Glomerular visceral epithelial cell (primary cell): ENCODE measurements around the gene PRODH2.
A peak's percentile ranks its signal among the peaks of the same experiment; 100 is the strongest.
"Not testable (repeated sequence)": the region's sequence is repeated elsewhere in the genome, so short reads cannot be mapped to it uniquely, and the experiment has no call there.

Experiments
- DNase-seq: peaks from one replicate; pipeline ENCODE4 v3.0.0-alpha.2; 2016; ENCODE audit errors: extremely low spot score

Gene PRODH2

DNA sequence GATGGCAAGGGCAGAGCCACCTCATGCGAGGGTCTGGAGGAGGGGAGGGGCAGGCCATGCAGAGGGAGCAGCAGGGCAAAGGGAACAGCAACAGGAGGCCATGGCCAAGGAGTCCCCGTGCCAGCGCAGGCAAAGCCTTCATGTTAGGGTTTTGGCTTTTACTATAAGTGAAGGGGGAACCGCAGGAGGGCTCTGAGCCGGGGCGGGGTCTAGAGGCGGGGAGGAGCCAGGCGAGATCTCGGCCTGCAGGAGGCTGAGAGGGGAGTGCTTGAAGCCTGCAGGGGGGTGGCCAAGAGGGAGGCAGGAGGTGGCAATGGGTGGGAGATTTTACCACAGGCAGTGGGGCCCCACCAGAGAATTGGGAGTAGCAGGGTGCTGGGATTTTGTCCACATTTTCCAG, 31.0 kb downstream of the PRODH2 start:
- no peak for DNase-seq

DNA sequence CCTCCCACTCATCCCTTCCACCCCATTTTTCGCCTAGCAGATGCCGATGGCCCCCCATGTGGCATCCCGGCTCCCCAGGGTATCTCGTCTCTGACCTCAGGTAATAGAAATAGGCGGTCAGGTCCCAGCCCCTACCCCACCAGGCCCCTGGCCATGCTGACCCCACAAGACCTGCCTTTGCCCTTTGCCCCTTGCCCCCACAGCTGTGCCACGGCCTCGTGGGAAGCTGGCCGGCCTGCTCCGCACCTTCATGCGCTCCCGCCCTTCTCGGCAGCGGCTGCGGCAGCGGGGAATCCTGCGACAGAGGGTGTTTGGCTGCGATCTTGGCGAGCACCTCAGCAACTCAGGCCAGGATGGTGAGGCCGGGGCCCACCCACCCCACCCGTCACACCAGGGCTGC, 31.9 kb downstream of the PRODH2 start:
- DNase-seq, result no peak

DNA sequence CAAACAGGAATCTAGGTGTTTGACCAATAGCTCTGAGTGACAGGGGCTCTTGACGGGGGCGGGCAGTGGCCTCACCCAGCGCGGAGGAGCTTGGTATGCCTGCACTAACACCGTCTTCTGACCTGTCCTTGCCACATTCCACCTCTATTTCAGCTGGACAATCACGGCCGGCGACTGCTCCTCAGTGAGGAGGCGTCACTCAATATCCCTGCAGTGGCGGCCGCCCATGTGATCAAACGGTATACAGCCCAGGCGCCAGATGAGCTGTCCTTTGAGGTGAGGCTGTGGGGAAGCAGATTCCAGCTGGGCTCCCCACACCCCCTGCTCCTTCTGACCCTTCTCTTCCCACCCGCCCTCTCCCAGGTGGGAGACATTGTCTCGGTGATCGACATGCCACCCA, 32.6 kb downstream of the PRODH2 start:
- no peak for DNase-seq

DNA sequence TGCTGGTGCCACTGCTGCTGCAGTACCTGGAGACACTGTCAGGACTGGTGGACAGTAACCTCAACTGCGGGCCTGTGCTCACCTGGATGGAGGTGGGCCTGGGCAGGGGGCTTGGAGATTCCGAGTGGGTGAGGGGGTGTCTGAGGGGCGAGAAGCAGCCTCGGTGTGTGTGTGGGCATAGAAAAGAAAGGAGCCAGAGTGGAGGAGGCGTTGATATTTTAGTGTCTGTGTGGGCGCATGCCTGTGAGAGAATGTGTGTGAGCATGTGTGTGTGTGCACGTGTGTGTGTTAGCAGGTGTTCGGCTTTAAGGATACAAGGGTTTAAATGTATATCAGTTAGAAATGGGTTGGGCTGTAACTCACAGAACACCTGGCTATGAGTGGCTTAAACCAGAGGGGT, 33.6 kb downstream of the PRODH2 start:
- no peak for DNase-seq

DNA sequence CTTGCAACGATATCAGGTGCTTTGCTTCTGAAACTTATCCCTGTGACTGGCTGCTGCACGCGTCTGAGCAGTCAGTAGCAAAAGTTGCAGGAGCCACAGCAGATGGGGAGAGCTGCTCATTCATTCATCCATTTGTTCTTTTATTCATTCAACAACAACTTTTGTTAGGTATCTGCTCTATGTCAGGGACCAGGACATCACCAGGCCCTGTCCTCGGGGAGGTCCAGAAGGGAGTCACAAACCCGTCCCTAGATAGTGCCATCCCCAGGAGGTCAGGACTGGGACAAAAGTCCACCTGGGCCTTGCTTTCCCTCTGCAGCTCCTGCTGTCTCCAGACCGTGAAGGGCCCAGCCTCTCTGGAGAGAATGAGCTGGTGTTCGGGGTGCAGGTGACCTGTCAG, 34.7 kb downstream of the PRODH2 start:
- no peak for DNase-seq

DNA sequence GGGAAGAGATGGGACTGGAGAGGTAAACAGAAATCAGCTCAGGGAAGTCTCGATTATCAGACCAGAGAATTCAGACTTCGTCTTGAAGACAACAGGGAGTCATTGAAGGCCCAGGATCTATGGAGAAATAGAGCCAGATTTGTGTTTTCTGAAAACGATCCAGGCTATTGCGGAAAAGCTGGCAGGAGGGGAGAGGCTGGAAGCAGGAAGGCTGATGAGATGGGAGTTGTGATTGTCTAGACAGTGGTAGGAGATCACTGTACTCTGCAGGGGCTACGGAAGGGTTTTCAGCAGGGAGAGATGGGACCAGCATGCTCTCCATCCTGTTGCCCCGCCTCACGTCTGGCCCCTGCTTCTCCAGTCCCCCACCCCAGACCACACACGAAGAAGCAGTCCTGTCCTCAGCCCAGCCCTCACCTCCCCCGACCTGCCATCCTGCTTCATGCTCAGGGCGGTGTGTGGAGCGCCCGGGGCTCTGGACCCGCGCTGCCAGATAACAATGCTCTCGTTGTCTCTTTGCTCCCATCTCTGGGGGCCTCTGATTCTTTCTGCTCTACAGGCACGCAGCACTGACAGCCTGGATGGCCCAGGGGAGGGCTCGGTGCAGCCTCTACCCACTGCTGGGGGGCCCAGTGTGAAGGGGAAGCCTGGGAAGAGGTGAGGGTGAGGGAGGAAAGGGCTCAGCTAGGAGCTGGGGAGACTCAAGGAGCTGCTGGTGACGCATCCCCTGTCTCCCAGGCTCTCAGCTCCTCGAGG, 35.4 kb downstream of the PRODH2 start:
- no peak for DNase-seq

DNA sequence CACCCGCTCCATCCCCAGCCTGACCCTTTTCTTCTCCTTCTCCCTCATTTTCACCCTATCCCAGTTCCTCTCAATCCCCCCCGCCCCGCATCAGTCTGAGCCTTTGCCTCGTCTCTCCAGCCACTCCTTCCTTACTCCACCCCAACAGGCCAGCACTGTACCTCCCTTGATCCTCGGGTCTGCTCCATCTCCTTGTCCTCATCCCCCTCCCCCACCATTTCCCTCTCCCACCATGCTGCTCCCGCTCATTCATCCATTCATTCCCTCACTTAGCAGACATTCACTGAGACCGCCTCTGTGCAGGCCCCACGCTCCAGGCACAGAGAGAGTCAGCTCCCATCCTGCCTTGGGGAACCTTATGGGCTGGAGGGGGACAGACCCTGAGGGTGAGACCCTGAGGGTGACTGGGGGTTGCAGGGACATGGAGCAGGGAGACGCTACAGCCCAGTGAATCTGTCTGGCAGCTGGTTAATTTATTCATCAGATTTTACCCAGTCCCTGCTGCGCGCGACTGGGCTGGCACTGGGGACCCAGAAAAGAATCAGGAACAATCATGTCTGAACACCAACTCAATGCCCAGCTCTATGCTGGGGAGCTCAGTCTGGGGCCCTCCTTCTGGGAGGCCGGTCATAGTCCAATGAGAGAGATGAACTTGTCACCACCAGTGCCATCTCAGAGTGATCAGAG, 36.4 kb downstream of the PRODH2 start:
- no peak for DNase-seq

DNA sequence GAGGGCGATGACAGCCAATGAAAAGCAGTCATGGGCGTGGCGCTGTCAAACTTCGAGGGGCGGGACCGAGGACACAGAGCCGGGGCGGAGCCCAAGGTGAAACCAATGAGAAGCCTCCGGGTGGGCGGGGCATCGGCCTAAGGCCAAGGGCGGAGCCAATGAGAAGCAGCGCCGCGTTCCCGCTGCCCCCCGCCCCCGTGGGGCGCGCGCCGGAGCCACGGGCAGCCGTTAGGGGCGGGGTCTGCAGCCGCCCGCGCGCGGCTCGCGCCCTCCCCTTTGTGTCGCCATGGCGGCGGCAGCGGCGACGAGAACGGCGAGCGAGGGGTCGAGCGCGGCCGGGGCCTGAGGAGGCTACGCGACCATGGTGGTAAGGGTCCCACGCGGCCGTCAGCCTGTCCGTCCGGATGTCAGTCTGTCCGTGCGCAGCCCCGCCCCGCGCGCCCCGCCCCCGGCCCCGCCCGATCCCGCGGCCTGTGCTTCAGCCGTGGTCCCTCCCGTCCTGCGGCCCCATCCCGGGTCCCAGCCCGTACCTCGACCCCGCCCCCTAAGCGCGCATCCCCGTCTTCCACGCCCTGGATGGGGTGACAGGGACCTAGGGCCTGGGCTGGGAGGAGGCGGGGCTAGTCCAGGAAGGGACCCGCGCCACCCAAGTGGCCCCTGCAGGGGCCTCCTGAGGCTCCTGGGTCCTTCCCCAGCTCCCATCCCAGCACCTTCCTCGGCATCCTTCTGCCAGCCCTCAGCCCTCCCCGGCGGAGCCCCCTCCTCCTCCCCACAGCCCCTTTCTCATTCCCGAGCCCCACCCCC, 37.1 kb downstream of the PRODH2 start, which contains the start of gene ARHGAP33:
Gene ARHGAP33 (plus strand): TSS at position 267 of the 804 bp plus-strand sequence. CDS start 95 bp downstream, at position 362.
- DNase-seq, result peak; percentile 98

DNA sequence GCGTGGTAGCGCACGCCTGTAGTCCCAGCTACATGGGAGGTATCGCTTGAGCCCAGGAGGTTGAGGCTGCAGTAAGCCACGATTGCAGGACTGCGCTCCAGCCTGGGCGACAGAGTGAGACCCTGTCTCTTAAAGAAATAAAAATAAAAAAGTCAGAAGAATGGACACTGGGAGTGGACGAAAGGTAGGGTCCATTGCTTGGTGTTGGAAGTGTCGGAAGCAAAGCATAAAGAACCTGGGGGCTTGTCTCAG, 37.7 kb downstream of the PRODH2 start:
- no peak for DNase-seq

DNA sequence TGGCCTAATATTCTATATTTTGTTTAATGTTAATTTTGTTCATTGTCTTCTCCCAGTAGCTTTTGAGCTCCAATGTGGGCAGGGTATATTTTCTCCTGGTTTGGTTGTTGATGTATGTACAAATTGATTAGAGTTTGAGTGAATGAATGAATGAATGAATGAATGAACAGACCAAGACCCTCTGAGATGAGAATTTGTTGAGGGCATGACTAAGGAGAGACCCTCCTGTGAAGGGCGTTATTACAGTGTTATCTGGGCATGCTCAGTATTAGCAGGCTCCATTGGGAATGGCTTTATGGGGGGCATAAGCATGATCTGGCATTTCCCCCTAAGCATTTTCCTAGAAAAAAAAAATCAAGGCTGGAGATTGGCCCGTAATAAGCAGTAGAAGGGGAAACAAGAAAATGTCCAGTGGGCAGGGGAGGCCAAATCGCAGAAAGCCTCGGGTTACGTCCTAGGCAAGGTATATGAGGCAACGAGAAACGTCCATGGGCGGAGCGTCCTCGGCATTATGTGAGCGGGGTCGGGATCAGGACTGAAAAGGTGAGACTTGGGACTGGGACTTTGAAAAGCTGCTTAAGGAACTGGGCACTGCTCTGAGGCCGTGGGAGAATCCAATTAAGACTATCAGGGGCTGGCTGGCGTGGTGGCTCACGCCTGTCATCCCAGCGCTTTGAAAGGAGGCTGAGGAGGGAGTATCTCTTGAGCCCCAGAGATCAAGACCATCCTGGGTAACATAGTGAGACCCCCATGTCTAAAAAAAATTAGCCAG, 38.2 kb downstream of the PRODH2 start:
- no peak for DNase-seq

DNA sequence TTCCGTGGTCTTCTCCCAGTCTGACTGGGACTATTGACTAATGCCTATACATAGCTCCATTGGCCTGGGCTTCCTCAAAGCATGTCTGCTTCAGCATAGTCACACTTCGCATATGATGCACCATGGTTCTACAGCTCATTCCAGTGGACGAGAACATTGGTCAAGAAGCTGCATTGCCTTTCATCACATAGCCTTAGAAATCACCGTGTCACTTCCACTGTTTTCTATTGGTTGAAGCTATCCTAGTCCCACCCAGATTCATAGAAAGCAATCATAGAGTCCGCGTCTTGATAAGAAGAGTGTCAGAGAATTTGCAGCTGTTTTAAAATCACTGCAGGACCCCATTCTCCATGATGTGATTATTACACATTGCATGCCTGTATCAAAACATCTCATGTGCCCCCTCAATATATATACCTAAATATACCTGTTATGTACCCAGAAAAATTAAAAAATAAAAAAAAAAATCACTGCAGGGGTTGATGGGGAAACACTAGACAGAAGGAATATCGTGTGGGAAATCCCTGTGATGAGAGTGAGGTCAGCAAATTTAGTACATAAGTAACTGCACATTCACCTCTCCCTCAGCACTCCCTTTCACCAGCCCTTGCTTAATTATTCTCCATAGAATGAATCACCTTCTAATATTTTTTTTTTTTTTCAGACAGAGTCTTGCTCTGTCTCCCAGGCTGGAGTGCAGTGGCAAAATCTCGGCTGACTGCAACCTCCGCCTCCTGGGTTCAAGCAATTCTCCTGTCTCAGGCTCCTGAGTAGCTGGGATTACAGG, 39.4 kb downstream of the PRODH2 start:
- DNase-seq, result peak; percentile 75

DNA sequence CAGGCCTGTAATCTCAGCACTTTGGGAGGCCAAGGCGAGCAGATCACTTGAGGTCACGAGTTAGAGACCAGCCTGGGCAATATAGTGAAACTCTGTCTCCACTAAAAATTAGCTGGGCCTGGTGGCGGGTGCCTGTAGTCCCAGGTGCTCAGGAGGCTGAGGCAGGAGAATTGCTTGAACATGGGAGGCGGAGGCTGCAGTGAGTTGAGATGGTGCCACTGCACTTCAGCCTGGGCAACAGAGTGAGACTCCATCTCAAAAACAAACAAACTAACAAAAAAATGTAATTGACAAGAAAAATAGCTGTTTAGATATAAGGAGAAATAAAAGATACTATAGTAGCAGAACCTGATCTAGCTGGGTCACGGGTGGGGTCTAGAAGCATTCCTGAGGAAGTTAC, 40.3 kb downstream of the PRODH2 start:
- DNase-seq, result not testable (repeated sequence)

DNA sequence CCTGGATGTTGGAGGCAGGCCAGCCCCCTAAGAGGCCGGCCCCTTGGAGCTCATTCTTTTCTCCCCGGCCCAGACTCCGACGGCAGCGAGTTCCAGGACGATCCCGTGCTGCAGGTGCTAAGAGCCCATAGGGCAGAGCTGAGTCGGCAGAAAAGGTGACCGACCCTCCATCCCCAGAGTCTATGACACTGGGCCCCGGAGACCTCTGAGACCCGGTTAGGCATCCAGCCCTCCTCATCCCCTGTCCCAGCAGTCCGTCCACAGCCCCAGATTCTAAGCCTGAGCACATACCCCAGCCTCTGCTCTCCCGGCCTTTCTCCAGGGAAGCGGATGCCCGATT, 44.6 kb downstream of the PRODH2 start:
- DNase-seq, result no peak

DNA sequence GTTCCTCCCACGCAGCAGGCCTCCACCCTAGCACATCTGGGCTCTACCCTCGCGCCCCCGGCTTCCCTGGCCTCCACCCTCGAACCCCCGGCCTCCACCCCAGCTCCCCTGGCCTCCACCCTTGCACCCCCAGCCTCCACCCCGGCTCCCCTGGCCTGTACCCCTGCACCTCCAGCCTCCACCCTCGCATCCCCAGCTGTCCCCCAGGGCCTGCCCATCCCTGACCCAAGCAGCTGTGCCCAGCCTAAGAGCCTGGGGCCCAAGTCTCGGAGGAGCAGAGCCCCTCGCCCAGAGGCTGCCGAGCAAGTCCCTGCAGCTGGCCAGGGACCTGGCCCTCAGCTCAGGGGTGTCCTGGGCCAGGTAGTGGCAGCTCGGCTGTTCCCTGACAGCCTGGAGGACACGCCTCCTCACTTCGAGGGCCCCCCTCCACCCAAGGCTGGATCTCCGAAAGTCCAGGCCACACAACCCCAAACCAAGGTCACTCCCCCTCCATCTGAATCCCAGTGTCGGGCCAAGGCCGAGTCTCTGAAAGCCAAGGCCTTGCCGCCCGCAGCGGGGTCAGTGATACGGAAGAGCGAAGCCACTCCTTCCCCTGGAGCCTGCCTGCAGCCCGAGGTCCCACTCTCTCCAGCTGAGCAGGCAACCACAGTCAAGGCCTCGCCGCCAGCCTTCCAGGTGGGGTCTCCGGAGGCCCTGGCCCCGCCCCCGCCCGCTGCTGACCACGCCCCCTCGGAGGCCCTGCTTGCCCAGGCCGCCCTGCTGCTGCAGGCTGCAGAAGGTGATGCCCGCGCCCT, 45.2 kb downstream of the PRODH2 start:
- peak; percentile 70 for DNase-seq

DNA sequence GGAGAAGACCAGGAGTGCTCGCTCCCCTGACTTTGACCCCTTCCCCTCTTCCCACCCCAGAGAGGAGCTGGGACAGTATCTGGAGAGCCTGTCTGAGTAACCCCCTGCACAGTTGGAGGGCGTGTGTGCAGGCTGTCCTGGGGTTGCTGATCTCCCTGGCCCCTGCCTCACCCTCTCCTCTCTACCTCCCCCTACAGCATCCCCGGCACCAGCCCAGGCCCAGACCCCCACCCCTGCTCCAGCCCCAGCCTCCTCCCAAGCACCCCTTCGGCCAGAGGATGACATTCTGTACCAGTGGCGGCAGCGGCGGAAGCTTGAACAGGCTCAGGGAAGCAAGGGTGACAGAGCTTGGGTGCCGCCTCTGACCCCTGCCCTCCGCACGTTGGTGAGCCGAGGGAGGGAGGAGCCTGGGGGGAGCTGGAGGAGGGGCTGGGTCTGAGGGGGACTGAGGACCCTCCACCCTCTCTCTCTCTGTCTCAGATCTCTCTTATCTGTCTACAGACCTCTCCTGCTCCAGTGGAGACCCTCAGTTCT, 46.0 kb downstream of the PRODH2 start:
- no peak for DNase-seq

DNA sequence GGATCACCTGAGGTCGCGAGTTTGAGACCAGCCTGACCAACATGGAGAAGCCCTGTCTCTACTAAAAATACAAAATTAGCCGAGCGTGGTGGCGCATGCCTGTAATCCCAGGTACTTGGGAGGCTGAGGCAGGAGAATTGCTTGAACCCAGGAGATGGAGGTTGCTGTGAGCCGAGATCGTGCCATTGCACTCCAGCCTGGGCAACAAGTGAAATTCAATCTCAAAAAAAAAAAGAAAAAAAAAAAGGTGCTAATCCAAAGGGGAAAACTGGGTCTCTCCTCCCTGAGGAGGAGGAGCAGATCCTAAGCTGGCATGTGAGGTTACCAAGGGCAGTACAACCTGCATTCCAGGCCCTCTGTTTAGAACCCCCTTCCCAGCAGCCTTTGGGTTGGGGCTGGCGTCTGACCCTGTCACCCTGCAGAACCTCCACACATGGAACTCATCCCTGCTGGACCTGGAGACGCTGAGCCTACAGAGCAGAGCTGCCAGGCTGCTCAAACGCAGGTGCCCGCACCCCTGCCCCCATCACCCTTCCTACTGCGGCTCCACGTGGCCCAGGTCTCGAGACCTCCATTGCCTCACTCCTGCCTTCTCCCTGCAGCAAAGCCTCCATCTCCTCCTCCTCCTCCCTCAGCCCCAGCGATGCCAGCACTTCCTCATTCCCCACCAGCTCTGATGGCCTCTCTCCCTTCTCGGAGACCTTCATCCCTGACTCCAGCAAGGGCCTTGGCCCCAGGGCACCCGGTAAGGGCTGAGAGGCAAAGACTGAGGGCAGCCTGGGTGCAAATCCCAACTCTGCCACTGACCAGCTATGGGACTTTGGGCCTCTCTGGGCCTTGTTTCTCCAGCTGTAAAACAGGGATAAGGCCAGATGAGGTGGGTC, 48.0 kb downstream of the PRODH2 start:
- no peak for DNase-seq

DNA sequence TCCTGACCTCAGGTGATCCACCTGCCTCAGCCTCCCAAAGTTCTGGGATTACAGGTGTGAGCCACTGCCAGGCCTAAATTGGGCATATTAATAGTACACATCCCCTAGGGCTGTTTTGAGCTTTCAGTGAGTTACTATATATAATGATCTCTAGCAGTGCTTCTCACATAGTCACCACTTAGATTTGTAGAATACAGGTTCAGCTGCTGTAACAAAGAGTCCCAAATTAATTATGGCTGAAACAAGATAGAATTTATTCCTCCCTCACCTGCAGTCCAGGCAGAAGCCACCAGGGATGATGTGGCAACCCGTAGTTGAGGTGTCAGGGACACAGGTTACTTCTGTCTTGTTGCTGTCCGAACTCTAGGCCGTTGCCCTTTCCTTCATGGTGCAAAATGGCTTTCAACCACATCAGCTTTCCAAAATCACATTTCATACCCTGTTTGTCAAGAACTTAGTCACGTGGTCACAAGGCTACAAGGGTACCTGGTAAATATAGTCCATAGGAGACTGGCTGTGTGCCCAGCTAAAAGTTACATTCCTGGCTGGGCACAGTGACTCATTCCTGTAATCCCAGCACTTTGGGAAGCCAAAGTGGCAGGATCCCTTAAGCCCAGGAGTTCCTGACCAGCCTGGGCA, 51.8 kb downstream of the PRODH2 start:
- peak; percentile 35 for DNase-seq

DNA sequence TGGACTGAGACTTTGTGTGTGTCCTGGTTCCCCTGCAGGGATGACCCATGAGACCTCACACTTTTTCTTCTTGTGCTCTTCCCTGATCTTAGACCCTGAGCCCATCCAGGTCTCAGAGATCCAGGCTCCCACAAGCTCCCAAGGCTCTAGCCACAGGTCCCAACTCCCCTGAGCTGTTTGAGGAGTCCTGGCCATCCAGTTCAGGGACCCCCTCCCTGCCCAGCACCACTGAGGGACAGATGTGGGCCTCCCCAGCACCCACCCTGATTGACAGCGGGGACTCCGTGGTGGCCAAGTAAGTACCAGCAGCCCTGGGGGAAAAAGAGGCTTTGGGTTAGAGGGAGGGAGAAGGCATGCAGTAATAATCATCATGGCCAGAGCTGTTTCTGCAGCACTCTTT, 52.9 kb downstream of the PRODH2 start:
- DNase-seq, result no peak
